RPMI7951 (cell line): Measurements from ENCODE around the gene GPATCH8. TPM values are rescaled to one million over a fixed set of nuclear protein-coding genes. Genes with fewer than 3 reads are reported as not detected.
A peak's percentile ranks its signal among the peaks of the same experiment; 100 is the strongest.
"Not testable (repeated sequence)": the region's sequence is repeated elsewhere in the genome, so short reads cannot be mapped to it uniquely, and the experiment has no call there.

Source experiments
- DNase-seq: peaks from one replicate; pipeline ENCODE4 v3.0.0-alpha.2; 2012; ENCODE audit warnings: low read depth
- total RNA-seq: library from RNA; depleted of rRNA; stranded (reverse); fragments of >200 nt; shearing (Covaris generic); gene quantifications from 2 replicates; pipeline ENCODE4 v1.2.3, GENCODE V29; 2014

The GPATCH8 gene
- total RNA-seq, 1 experiment from 2014 or later = 11.3 TPM

- no peak for DNase-seq
Observed at GRCh38 chr17:44527954-44528353, 24.7 kb upstream of the GPATCH8 start.

- no peak for DNase-seq
Observed at GRCh38 chr17:44527102-44527501, 23.9 kb upstream of the GPATCH8 start.

- no peak for DNase-seq
Observed at GRCh38 chr17:44523672-44523972, 20.4 kb upstream of the GPATCH8 start.

GRCh38 chr17:44522883-44523671 is 19.9 kb upstream of the GPATCH8 start:
- peak; percentile 41 for DNase-seq

- DNase-seq = peak; percentile 19
Observed at GRCh38 chr17:44518032-44518431, 14.8 kb upstream of the GPATCH8 start.

- DNase-seq = peak; percentile 41
Observed at GRCh38 chr17:44511241-44512134, 8.3 kb upstream of the GPATCH8 start.

- not testable (repeated sequence) for DNase-seq
Observed at GRCh38 chr17:44506939-44507604, 3.9 kb upstream of the GPATCH8 start.

GRCh38 chr17:44502598-44503146 is 534 bp downstream of the GPATCH8 start:
- DNase-seq = no peak

- DNase-seq = peak; percentile 6
Observed at GRCh38 chr17:44501866-44502375, 1.3 kb downstream of the GPATCH8 start.

GRCh38 chr17:44499722-44500121 is 3.5 kb downstream of the GPATCH8 start:
- DNase-seq = no peak

GRCh38 chr17:44496815-44497214 is 6.4 kb downstream of the GPATCH8 start:
- DNase-seq = no peak

GRCh38 chr17:44493339-44493738 is 9.9 kb downstream of the GPATCH8 start:
- no peak for DNase-seq

- no peak for DNase-seq
Observed at GRCh38 chr17:44492706-44493272, 10.4 kb downstream of the GPATCH8 start.

GRCh38 chr17:44489581-44489980 is 13.6 kb downstream of the GPATCH8 start:
- no peak for DNase-seq

GRCh38 chr17:44487170-44487569 is 16.0 kb downstream of the GPATCH8 start:
- DNase-seq = no peak

- no peak for DNase-seq
Observed at GRCh38 chr17:44473367-44473766, 29.8 kb downstream of the GPATCH8 start.

- DNase-seq = no peak
Observed at GRCh38 chr17:44469676-44470075, 33.5 kb downstream of the GPATCH8 start.

GRCh38 chr17:44467108-44467507 is 36.1 kb downstream of the GPATCH8 start:
- no peak for DNase-seq

- DNase-seq = no peak
Observed at GRCh38 chr17:44466339-44466738, 36.9 kb downstream of the GPATCH8 start.

- no peak for DNase-seq
Observed at GRCh38 chr17:44465897-44466296, 37.3 kb downstream of the GPATCH8 start.

- no peak for DNase-seq
Observed at GRCh38 chr17:44465276-44465675, 37.9 kb downstream of the GPATCH8 start.

- no peak for DNase-seq
Observed at GRCh38 chr17:44464037-44464436, 39.2 kb downstream of the GPATCH8 start.
